Stimulated activated CD4-positive, alpha-beta T cell treated with anti-CD3 and anti-CD28 coated beads, Interleukin-15, amount 100 ng/mL, for 24 hours (primary cell): ENCODE data around the gene ZNF524.
"Not testable (repeated sequence)": the region's sequence is repeated elsewhere in the genome, so short reads cannot be mapped to it uniquely, and the experiment has no call there.

Experiments used
- DNase-seq: peaks from one replicate; pipeline ENCODE4 v3.0.0-alpha.2; 2020

The ZNF524 gene, protein sequence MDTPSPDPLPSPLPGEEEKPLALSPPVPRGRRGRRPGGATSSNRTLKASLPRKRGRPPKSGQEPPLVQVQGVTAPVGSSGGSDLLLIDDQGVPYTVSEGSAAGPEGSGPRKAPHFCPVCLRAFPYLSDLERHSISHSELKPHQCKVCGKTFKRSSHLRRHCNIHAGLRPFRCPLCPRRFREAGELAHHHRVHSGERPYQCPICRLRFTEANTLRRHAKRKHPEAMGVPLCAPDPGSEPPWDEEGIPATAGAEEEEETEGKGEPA

DNA sequence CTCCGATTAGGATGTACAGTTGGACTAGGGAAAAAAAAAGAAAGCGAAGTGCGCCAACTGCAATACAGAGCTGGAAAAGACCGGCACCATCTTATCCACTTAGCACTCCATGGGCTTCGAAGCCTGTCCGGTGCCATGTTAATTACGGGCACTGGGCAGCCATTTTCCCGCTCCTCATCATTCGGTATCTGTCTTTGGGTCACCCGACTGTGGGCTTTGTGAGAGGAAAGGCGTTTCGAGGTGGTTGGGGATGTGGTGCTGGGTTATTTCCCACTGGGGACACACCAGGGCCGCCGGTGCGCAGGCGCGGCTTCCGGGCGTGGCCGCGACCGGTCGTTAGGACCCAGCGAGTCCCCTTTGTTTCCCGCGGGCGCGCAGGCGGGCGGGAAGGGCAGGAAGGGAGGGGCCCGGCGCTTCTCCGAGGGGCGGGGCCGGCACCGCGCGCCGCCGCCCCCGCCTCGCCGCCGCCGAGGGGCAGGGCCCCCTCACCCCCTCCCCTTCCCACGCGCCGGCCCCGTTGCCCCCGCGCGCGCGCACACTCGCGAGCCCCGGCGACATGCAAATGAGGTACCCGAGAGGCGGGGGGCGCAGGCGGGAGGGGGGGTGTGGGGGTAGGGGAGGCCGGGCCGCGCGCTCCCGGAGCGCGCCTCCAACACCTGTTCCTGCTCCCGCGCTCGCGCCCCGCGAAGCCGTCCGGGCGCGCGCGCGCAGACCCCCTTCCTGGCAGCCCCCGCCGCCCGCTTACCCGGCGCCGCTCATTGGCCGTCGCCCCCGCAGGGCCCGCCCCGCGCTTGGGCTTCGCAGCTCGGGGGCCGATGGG lies at the start of gene ZNF524:
TSS of gene ZNF524 (plus strand) at position 447 of the 820 bp plus-strand sequence. CDS start 1,825 bp downstream, outside the sequence.
- peak; percentile 88 for DNase-seq

DNA sequence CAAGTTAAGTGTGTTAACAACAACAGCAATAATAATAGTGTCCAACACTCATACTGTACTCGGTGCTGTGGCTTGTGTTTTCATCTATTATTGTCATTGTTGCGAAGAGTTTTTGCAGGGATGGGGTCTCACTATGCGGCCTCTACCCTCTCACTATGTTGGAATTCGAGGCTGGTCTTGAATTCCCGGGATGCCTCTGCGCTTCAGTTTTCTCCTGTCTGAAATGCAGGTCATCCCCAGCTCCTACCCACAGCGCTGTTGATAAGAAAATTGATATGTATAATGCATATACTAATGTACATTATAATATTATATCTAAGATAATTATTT lies 49.8 kb upstream of the ZNF524 start:
- no peak for DNase-seq

DNA sequence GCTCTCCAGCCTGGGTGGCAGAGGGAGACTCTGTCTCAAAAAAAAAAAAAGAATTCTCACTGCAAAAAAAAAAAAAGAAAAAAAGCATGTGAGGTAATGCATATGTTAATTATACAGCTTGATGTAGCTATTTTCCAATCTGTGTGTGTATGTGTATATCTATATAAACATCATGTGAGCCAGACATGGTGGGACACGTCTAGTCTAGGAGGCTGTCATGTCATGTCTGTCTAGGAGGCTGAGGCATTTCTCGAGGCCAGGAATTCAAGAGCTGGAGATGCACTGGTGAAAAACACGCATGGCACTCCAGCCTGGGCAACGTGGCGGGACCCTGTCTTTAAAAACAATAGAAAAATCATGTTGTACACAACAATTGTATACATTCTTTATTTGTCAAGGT lies 47.9 kb upstream of the ZNF524 start:
- no peak for DNase-seq

DNA sequence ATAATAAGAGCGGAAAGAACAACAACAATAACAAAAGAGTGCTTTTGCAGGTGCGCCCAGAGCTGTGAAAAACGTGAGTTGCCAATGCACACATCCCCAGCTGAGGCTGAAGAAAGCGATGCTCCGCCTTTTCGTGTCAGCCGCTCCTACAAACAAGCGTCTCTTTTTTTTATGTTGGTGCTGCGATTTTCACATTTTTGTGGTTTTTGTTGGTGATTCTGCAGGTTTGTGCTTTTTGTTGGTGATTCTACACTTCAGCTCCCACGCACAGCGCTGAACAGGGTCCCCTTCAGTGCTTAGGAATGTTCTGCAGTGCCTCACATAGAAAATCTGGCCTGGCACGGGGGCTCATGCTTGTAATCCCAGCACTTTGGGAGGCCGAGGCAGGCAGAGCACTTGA lies 47.5 kb upstream of the ZNF524 start:
- DNase-seq = no peak

DNA sequence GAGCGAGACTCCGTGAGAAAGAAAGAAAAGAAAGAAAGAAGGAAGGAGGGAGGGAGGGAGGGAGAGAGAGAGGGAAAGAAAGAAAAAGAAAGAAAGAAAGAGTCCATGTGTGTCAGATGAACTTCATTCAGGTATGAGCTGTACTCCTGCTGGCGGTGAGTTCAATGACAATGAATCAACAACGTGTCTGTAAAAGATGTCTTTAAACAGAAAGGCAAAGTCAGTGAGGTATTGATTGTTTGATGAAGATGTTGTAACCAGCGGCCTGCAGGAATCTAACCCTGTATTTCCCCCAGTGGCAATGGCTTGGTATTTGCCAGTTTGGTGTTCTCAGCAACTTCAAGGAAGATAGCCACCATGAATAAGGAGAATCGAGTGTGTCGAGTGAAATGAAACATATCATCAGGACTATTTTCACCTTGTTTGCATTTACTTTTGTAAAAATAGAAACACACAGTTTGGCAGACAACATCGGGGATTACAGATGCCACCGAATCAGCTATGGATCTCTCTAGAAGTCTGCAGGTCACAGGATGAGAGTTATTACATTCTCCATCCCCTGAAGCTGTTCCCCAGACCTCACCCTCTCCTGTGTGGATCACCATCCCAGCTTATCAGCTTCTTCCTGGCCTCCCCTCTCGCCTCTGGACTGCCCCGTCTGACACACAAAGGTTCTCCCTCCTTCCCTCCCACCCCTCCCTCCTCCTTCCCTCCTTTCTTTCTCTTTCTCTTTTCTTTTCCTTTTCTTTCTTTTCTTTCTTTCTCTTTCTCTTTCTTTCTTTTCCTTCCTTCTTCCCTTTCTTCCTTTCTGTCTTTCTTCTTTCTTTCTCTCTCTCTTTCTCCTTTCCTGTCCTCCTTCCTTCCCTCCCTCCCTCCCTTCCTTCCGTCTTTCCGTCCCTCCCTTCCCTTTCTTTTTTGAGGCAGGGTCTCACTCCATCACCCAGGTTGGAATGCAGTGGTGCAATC lies 46.6 kb upstream of the ZNF524 start:
- DNase-seq = no peak

DNA sequence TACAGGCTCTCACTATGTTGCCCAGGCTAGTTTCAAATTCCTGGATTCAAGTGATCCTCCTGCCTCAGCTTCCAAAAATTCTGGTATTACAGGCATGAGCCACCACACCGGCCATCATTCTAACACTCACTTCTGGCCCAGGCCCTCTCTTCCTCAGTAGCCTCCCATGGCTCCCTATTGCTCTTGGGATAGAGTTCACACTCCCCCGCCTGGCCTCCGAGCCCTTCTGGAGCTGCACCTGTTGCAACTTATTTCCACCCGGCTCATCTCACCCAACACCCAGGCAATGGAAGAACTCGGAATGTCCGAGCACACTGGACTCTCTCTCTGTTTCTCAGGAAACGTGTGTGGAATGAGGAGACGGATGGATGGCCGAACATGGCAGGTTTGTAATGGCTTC lies 45.8 kb upstream of the ZNF524 start:
- DNase-seq = no peak

DNA sequence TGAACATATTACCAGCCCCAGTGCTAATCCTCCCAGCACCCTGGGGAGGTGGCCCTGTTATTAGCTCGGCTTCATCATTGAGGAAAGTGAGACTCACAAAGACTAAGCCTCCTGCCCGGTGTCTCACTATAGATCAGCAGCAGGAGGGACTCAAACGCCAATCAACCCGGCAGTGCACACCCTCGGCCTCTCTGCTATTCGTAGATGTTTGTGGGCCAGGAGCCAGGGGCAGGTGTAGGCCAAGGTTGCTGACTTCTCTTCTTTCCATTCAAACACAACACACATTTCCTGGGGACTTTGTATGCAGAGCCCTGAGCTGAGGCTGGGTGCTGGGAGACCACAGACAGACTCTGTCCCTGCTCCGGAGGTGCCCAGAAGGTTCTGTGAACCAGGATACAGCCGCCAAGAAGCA lies 45.3 kb upstream of the ZNF524 start:
- no peak for DNase-seq

DNA sequence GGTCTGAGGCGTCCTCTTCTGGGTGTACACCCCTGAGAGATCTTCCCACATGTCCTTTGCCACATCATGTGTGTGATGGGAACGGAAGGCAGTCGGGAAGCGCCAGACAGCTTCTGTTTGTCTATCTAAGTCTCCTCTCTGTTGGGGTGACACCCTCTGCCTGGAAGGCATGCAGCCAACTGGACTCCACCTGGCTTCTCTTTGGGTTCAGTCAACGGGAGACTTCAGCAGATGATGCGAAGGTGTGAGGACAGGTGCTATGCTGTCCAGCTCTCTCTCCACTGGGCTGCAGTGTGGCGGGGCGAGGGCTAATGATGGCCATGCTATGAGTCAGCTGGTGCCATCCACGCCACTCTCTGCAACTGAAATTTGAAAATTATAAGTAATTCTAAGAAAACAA lies 40.4 kb upstream of the ZNF524 start:
- no peak for DNase-seq

DNA sequence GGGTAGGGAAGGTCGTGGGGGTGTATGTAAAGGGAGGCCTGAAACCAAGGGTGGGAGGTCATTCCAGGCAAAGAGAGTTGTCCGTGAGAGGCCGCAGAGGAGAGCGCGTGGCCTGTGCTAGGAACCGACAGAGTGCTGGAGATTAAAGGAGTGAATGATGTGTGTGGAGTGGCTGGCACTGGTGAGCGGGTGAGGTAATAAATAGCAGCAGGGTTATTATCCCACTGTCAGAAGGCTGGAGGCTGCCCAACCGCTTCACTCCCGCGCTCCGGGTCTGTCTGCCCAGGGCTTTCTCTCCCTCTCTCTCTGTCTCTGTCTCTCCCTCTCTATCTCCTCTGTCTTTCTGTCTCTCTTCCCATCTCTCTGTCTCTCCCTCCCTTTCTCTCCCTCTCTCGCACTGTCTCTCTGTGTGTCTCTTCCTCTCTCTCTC lies 36.8 kb upstream of the ZNF524 start:
- no peak for DNase-seq

DNA sequence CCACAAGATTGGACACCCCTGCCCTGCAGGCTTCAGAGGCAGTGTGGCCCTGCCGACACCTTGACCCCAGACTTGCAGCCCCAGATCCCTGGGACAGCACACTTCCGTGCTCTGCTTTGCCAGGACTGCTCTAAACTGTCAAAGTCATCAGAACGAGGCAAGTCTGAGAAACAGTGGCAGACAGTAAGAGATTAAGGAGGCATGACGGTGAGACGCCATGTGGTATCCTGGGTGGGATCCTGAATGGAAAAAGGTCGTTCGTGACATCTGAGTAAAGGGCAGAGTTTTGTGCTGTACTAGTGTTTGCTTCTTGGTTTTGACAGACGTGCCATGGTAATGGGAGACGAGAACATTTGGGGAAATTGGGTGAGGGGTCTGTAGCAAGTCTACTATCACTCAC lies 33.3 kb upstream of the ZNF524 start:
- no peak for DNase-seq

DNA sequence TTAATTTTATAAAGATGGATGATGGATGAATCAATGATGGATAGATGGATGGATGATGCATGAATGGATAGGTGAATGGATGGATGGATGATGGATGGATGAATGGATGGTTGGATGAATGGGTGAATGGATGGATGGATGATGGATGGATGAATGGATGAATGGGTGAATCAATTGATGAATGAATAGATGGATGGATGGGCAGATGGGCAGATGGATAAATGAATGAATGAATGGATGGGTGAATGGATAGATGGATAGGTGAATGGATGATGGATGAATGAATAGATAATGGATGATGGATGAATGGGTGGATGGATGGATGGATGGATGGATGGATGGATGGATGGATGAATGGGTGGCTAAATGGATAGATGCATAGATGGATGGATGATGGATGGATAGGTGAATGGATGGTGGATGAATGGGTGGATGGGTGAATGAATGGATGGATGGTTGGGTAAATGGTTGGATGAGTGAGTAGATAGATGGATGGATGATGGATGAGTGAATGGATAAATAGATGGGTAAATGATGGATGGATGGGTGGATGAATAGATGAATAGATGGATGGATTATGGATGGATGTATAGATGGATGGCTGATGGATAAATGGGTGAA lies 32.3 kb upstream of the ZNF524 start:
- no peak for DNase-seq

DNA sequence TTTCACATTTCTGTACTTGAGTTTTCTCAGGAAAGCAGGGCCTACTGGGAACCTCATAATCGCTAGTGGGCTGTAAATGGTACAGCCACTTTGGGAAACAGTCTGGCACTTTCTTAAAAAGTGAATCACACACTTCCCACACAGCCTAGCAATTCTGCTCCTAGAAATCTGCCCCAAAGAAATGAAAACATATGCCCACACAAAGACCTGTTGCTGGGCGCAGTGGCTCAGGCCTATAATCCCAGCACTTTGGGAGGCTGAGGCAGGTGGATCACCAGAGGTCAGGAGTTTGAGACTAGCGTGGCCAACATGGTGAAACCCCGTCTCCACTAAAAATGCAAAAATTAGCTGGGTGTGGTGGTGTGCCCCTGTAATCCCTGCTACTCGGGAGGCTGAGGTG lies 30.6 kb upstream of the ZNF524 start:
- not testable (repeated sequence) for DNase-seq

DNA sequence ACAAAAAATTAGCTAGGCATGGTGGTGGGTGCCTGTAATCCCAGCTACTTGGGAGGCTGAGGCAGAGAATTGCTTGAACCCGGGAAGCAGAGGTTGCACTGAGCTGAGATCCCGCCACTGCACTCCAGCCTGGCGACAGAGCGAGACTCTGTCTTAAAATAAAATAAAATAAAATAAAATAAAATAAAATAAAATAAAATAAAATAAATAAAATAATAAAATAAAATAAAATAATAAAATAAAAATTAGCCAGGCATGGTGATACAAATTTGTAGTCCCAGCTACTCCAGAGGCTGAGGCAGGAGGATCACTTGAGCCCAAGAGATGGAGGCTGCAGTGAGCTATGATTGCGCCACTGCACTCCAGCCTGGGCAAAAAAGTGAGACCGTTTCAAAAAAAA lies 26.2 kb upstream of the ZNF524 start:
- not testable (repeated sequence) for DNase-seq

DNA sequence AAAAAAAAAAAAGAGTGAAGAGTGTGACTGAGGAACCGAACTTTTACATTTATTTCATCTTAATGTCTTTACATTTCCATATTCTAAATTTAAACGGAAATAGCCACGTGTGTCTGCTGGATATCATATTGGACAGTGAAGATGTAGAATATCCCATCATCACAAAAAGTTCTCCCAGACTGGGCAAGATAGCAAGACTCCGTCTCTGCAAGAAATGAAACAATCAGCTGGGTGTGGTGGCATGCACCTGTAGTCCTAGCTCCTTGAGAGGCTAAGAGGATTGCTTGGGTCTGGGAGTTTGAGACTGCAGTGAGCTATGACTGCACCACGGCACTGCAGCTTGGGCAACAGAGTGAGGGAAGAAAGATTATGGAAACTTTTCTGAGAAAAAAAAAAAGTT lies 23.3 kb upstream of the ZNF524 start:
- no peak for DNase-seq

DNA sequence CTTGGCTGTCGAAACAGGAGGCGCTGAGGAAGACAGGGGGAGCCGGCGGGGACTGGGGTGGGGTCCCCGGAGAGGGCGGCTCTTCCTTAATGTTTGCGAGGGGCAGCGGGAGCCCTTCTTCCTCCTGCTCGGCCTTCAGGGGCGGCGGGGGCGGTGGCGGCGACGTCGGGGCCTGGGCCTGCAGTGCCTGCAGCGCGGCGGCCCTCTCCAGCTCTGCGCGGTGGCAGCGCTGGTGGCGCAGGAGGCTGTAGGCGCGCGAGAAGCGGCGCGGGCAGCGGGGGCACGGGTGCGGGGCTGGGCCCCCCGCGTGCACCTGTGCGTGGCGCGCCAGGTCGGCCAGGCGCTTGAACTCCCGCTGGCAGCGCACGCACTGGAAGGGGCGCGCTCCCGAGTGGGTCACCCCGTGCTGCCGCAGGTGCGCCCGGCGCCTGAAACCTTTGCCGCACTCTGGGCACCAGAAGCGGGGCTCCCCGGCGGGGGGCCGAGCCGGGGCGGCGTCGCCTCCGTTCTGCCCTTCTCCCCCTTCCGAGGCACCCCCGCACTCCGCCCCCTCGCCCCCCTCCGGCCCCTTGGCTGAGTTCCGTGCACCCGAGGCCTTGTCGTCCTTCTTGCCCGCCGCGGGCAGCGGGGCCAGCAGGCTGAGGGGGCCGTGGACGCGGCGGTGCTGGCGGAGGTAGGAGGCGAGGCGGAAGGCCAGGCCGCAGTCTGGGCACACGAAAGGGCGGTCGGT lies 21.9 kb upstream of the ZNF524 start:
- no peak for DNase-seq

DNA sequence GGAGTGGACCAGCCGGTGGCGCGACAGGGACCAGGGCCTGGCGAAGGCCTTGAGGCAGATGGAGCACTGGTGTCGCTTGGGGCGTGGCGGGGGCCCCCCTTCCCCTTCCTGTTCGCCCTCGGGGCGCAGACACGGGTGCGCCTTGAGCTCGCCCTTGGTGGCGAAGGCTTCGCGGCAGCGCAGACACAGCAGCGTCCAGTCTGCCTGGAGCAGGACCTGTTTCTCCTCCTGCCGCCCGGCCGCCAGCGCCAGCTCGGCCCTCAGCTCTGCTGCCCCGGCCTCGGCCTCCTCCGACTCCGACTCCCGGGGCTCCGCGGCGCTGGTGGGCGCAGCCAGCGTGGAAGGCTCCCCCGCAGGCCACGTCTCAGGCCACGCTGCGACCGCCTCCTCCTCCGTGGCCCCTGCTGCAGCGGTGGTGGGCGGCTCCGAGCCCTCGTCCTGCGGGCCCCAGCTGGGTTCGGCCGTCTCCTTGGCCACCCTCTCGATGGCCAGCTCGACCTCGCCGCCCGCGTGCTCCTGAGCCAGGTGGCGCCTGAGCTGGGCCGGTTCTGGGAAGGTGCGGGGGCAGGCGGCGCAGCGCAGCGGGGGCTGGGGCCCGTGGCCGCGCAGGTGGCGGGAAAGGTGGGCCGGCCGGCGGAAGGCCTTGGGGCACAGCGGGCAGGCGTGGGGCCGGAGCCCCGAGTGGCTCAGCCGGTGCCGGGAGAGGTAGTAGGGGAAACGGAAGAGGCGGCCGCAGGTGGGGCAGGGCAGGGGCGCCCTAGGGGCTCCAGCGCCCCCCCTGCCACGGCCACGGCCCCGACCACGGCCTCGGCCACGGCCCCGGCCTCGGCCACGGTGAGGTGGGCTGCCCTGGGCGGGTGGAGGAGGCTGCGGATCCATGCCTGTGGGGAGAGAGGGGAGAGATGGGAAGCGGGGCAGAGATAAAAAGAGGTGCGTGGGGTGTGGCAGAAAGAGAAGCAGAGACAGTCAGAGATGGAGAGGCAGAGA lies 21.0 kb upstream of the ZNF524 start:
- no peak for DNase-seq

DNA sequence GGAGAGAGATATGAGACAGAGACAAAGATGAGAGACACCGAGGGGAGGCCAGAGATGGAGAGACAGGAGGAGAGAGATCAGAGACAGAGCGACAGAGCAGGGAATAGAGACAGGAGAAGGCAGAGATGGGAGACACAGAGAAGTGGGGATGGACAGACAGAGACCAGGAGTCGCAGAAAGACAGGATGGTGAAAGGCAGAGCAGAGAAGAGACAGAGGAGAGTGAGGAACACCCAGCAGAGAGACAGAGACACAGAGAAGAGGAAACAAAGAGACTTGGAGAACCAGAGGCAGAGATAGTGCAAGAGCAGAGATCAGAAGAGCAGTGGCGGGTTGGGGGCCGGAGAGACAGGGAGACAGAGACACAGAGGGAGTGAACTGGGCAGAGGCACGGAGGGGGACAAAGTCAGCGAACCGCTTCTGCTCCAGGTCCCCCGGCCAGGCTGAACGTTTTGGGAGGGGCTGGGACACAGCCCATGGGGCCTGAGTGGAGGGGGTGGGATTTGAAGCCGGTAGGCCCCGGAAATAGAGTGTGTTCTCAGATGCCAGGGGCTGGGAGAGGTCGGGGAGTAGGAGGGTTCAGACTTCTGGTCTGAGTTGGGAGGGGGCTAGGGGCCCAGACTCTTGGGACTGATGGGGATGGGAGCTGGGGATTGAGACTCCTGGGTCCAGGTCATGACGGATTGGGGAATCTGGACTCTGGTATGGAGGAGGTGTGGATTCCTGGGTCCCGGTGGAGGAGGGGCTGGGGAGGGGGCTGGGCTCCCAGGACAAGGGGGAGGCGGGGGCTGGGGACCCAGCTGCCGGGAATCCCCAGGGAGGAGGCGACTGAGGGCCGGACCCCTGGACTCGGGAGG lies 20.1 kb upstream of the ZNF524 start:
- DNase-seq = peak; percentile 21

DNA sequence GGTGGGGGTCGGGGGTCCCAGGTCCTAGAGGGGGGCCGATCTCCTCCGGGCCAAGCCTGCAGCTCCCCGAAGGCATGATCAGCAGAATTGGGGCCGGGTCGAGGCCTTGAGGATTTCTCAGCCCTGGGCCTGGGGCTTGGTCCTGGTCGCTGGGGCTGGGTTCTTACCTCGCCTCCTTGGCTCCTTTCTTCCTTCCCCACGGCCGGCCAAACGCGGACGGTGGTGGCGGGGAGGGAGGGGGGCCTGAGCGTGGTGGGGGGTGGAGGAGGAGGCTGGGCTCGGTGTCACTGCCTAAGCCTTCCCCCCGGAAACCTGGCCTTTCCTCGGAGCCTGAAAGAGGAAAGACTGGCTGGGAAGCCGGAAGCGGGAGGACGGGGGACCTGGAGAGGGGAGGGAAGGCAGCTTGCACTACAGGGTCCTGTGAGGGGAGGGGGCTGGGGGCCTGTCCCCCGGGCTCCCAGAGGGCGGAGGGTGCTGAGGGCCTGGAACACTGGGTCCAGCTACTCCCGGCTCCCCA lies 19.4 kb upstream of the ZNF524 start, which contains the start of gene ZNF579:
TSS of gene ZNF579 (minus strand) at position 221 of the 517 bp plus-strand sequence. CDS start 1,209 bp downstream, outside the sequence.
- peak; percentile 90 for DNase-seq

DNA sequence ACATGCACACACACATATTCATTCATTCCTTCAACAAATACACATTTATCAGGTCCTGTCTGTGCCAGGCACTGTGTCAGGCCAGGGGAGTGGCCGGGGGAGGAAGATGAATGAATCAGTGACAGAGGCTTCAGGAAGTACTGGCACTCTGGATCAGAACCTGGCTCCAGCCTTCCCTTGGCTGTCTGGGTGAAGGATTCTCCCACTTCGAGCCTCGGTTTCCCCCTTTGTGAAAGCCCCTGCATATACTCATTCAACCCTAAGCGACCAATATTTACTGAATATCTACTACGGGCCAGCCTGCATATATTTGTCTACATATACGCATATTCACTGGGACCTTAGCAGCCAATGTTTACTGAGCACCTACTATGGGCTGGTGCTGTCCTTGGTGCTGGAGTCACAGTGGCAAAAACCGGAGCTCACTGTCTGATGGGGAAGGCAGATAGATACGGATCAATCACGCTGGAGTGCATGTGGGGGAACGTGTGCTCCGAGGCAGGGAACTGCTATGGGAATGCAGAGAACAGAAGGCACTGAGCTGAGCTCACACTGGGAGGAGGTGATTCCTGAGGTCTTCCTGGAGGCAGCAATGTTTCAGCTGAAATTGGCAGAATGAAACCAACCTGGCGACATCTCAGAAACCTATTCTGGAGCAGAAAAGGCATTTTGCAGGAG lies 18.8 kb upstream of the ZNF524 start:
- DNase-seq = peak; percentile 36
